HL-60 (cell line): ENCODE measurements around the gene GCK.

Experiments
- DNase-seq, 2 experiments: peaks; one replicate each; pipeline ENCODE4 v3.0.0-alpha.2; 2010 to 2020; ENCODE audit warnings: low read depth in 1 of 2, low spot score in 1 of 2
- H3K27ac ChIP-seq: fragments of 250-450 bp; sonication (Bioruptor Pico); replicated peaks from 2 replicates; pipeline ENCODE4 v1.5.1; 2020; ENCODE audit warnings: mild to moderate bottlenecking, moderate library complexity
- H3K27me3 ChIP-seq: fragments of 250-450 bp; sonication (Bioruptor Pico); 2 replicates; pipeline ENCODE4 v1.5.1; 2021; ENCODE audit warnings: mild to moderate bottlenecking, moderate library complexity; ENCODE audit not compliant: insufficient read depth, poor library complexity, severe bottlenecking
- H3K4me3 ChIP-seq: replicated peaks from 2 replicates; pipeline ENCODE4 v1.5.1; 2011; ENCODE audit warnings: mild to moderate bottlenecking, control low read depth, low read length; ENCODE audit not compliant: insufficient read depth
- CTCF ChIP-seq: IDR thresholded peaks from one replicate; pipeline ENCODE4 v1.5.1; 2011; ENCODE audit warnings: low read length, control low read depth, inconsistent platforms; ENCODE audit not compliant: insufficient read depth
- GABPA ChIP-seq: IDR thresholded peaks from 2 replicates; pipeline ENCODE4 v1.6.1; 2012; ENCODE audit warnings: low read depth
- POLR2AphosphoS5 ChIP-seq: IDR thresholded peaks from 2 replicates; pipeline ENCODE4 v1.6.1; 2012; ENCODE audit warnings: low read depth
- REST ChIP-seq: IDR thresholded peaks from 2 replicates; pipeline ENCODE4 v1.6.1; 2012; ENCODE audit warnings: low read depth; ENCODE audit not compliant: insufficient replicate concordance
- SPI1 ChIP-seq: IDR thresholded peaks from 2 replicates; pipeline ENCODE4 v1.6.1; 2012; ENCODE audit warnings: low read depth, mild to moderate bottlenecking, borderline replicate concordance

Gene GCK

GRCh38 chr7:44220358-44221112 lies 31.3 kb upstream of the GCK start:
- Histone ChIP-seq H3K4me3 (no peak overlapping the region), H3K27me3 (no peaks in the 10 kb centered on the region), H3K27ac (no peak overlapping the region)
- DNase-seq = peak in 1 of 2 experiments; percentile 14
- peak; percentile 68 for TF ChIP-seq SPI1
- TF ChIP-seq POLR2AphosphoS5 = no peak
- TF ChIP-seq CTCF = no peak
- TF ChIP-seq REST = no peak

GRCh38 chr7:44220046-44220357 lies 30.8 kb upstream of the GCK start:
- H3K27me3 ChIP-seq = no peaks in the 10 kb centered on the region
- no peak overlapping the region for H3K27ac ChIP-seq
- TF ChIP-seq POLR2AphosphoS5 (no peak), GABPA (no peak), REST (no peak), SPI1 (no peak), CTCF (no peak)
- DNase-seq = no peak
- no peak overlapping the region for H3K4me3 ChIP-seq

GRCh38 chr7:44219371-44220045 lies 30.3 kb upstream of the GCK start:
- DNase-seq = no peak
- Histone ChIP-seq H3K27me3 (no peaks in the 10 kb centered on the region), H3K27ac (no peak overlapping the region), H3K4me3 (no peak overlapping the region)
- TF ChIP-seq CTCF (no peak), REST (no peak), POLR2AphosphoS5 (no peak), GABPA (no peak), SPI1 (no peak)
